GM18520 (cell line): ENCODE data around the gene UBQLN3.
A peak's percentile ranks its signal among the peaks of the same experiment; 100 is the strongest.

Experiments used
- ATAC-seq: cut with Tn5 transposase; IDR thresholded peaks from one replicate; pipeline ENCODE4 v1.9.1; 2021; ENCODE audit not compliant: unreplicated experiment

The UBQLN3 gene

DNA sequence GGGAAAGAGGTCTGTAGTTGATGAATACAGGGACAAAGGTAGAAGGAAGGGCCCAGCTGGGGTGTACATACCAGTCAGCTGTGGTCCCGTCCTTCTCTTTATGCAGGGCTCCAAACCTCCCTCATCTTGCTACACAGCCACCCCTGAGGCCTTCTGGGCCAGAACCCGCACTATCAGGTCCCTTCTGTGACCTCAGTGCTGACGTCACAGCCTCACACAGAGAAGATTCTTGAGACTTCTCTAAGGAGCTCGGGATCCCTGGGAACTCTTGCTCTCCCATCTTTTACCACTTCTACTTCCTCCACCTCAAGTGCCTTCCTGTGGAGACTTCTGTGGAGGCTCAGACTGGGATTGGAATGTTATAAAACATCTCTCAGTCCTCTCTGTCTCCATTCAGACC, at the start of gene UBQLN3:
TSS of gene UBQLN3 (minus strand) at position 155 of the 400 bp plus-strand sequence. CDS start 399 bp downstream, outside the sequence.
- no peak for ATAC-seq

GRCh38 chr11:5557751-5558150, 48.0 kb upstream of the UBQLN3 start:
- no peak for ATAC-seq

DNA sequence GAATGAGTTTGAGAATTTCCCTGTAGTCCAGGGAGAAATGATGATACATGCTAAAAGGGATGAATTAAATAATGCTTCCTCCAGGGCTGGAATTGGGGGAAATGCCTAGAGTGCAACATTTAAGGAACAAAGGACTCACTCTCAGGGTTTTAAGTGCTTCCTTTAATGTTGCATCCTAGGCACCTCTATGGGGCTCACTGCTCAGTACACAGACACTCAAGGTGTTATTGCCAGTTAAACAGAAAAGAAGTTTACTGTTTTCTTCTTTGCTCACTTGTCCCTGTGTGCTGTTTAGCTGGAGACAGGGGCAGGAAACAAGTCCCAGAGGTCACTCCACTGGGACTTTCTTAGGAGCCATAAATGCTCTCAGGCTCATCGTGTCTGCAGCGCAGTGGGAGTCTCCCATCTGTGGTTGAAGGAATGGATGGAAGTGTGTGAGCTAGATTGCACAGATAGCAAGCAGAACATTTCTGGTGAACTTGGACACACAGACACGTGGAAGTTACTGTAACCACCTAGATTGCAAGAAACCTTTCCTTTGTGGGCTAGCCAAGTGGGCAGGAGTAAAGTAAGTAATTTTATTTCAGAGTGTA, 46.9 kb upstream of the UBQLN3 start:
- ATAC-seq = no peak

GRCh38 chr11:5553343-5553742, 43.6 kb upstream of the UBQLN3 start:
- no peak for ATAC-seq

- ATAC-seq = peak; percentile 71
Measured at GRCh38 chr11:5550440-5551095, 40.8 kb upstream of the UBQLN3 start.

DNA sequence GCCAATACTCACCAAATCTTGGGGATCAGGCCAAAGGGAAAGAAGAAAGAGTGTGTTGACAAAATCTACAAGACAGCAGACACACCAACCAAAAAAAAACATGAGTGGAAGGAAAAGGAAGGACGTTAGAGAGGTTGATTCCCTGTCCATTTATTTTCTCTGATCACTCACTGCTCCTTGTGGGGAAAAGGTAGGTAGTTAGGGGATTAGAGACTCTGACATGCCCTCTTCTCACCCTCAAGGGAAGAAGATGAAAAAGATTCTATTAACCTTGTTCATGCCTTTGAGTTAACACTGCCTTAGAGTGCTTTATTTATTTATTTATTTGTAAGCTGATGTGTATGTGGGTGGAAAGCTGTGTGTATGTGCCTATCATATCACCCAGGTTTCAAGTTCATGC, 38.7 kb upstream of the UBQLN3 start, which contains the start of gene OR52H1:
TSS of gene OR52H1 (minus strand) at position 101 of the 400 bp plus-strand sequence. CDS start 3,035 bp downstream, outside the sequence.
- no peak for ATAC-seq

GRCh38 chr11:5547982-5548381, 38.2 kb upstream of the UBQLN3 start:
- no peak for ATAC-seq

GRCh38 chr11:5546457-5546856, 36.7 kb upstream of the UBQLN3 start:
- ATAC-seq = no peak

GRCh38 chr11:5541427-5541826, 31.7 kb upstream of the UBQLN3 start:
- no peak for ATAC-seq

DNA sequence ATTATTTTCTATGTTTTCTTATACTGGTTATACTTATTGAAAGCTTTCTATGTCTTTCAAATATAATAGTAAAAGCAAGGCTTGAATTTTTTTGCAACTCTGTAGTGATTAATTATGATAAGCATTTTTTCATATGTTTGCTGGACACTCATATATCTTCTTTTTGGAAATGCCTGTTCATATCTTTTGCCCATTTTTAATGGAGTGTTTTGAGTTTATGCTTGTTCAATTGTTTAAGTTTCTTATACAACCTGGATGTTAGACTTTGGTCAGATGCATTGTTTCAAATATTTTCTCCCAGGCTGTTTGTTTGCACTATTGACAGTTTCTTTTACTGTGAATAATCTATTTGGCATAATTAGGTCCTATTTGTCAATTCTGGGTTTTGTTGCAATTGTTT, 26.7 kb upstream of the UBQLN3 start:
- ATAC-seq = no peak

DNA sequence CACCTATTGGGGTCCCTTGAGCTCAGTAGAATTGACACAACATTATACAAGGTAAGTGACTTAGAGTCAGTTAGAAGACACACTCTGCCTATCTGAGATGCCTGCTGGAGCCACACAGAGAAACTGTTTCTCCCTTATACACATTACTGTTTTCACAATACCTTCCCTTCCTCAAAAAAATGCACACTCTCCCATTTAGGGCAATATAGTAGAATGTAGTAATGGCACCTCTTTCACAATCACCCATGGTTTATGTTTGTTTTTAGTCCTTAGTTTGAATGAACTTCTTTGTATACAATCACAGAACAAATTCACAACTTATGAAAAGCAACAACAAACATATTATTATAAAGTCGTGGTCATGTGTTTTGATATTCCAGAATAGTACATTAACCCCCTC, 24.3 kb upstream of the UBQLN3 start:
- no peak for ATAC-seq

- no peak for ATAC-seq
Measured at GRCh38 chr11:5531053-5531831, 21.5 kb upstream of the UBQLN3 start.

DNA sequence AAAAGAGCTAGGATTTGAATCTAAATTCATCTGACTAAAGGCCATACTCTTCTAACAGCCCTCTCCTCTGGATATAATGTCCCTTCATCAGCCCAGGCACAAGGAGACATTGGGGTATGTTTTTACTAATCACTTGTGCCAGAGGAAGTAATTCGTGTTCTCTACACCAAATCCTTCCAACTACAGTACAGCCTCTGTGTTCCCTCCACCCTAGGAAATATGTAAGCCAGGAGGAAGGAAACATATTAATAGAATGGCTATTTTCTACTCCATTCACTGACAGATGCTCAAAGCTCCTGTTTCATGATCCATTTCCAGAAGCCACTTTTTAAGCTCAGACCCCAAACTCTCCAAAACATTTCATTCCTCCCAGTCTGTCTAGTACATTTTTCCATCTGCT, 18.7 kb upstream of the UBQLN3 start:
- ATAC-seq = no peak

DNA sequence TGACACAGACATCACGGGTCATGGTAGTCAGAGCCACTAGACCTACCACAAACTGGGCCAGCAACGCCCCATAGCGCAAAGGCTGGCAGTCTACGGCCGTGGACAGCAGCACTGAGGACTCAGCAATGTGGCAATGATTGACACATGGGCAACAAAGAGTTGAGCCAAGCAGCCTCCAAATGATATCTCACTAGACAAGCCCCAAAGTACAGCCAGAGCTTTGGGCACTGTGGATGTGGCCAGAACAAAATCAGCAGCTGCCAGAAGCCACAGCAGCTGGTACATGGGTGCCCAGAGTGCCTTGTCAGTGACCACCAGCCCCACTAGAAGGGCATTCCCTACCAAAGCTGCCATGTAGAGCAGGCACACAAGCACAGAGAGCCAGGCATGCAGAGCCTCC, 18.0 kb upstream of the UBQLN3 start:
- ATAC-seq = no peak

GRCh38 chr11:5524756-5525155, 15.0 kb upstream of the UBQLN3 start:
- no peak for ATAC-seq

DNA sequence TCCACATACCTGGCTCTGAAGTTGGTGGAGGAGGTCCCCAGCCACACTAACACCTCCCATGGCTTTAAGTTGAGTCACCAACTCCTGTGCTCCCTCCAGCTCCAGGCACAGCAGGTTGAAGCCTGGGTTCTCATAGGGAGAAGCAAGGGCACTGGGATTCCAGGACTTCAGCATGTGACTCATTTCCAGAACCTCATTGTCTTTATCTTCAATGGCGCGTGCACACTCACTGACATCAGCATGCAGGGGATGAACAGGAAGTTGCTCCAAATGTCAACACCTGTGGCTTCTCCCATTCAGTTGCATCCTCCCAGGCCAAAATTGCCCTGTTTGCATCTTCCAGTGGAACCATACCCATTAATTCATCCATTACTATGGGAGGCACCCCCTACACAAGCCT, 12.6 kb upstream of the UBQLN3 start:
- ATAC-seq = no peak

DNA sequence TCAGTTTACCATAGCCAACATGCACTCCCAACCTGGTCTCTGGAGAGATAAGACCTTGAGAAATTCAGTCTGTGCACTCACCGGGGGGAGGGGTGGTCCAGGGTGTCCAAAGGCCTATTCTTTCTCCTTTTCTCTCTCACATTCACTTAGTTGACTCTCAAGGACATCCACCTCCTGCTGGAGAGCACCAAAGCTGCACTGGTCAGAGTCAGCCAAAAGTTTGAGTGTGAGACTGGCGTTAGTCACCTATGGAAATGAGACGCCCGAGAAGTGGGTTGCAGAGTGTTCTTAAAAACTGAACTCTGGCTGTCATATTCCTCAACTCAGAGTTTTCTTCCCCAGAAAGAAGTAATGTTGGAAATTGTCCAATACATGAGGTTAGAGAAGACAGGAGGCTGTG, 11.8 kb upstream of the UBQLN3 start:
- no peak for ATAC-seq

DNA sequence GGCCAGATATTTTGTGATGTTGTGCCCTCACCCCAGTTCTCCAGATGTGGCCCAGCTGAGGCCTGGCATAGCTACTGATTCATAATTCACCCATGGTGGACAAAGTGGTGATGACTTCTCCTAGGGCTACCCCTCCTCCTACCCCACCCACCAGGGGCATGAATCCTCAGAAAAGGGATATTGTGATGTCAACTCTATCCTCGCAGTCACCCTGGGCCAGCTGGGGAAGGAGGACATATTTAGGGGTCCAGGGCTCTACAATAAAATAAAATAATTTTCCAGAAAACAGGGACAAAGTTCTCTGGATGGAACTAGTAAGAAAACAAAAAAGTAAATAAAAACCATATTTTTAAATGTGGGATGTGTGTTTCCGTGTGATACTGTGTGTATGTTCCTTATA, 6.8 kb upstream of the UBQLN3 start, which contains the start of gene UBQLNL:
TSS of gene UBQLNL (minus strand) at position 101 of the 400 bp plus-strand sequence. CDS start 258 bp downstream, outside the sequence.
- ATAC-seq = no peak

- no peak for ATAC-seq
Measured at GRCh38 chr11:5514841-5515240, 5.1 kb upstream of the UBQLN3 start.

DNA sequence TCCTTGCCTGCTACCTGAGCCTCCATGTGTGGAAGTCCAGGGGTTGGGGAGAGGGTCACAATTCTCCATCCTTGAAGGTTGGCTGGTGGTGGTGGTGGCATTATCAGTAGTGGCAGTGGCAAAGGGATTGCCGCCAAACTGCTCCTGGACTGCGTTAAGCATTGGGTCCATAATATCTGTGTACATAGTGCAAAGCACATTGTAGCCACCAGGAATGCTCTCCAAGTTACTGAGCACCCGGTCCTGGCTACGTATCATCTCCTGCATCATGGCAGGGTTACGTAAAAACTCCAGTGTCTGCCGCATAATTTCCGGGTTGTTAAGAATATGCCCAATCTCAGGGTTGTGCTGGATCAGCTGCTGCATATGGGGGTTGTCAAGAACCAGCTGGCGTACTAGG, 1.2 kb downstream of the UBQLN3 start:
- no peak for ATAC-seq

GRCh38 chr11:5507933-5508305, 1.8 kb downstream of the UBQLN3 start:
- no peak for ATAC-seq
